Measurements from ENCODE around the gene TERC. TPM values are rescaled to one million over a fixed set of nuclear protein-coding genes. Genes with fewer than 3 reads are reported as not detected.
A peak's percentile ranks its signal among the peaks of the same experiment; 100 is the strongest.

Gene TERC
- polyA plus RNA-seq, 1 experiment: 0.18 TPM

GRCh38 chr3:169811631-169812331 is 46.9 kb upstream of the TERC start:
- no peaks in the 10 kb centered on the region for H3K27me3 ChIP-seq (ENCODE audit: control insufficient read depth, insufficient read depth, low read length)
- peak overlapping the region; percentile 48 for H3K4me3 ChIP-seq (ENCODE audit: low read depth, low read length)
- TF ChIP-seq CTCF (IDR thresholded peaks at IDR 0.05; ENCODE audit: insufficient read depth, low read depth, low read length): no peak
- H3K36me3 ChIP-seq (ENCODE audit: control insufficient read depth, insufficient read depth, low read length): no peaks in the 10 kb centered on the region
- CTCF ChIA-PET: interaction anchor here (0.9 to 1.3 kb wide), 4 partner anchors 15 to 662 kb away, joined by 3 to 5 read pairs (median 4); no protein-coding TSS in a partner anchor
- DNase-seq (ENCODE audit: low read depth): peak; percentile 9
- POLR2A ChIA-PET: no interaction called here

- ChIA-PET POLR2A (interaction anchor here (0.6 kb wide), 1 partner anchor 34 kb away, joined by 11 read pairs; no protein-coding TSS in a partner anchor), CTCF (interaction anchor here (1.2 kb wide), 1 partner anchor 46 kb away, joined by 3 read pairs; no protein-coding TSS in a partner anchor)
These were observed 44.5 kb upstream of the TERC start for GRCh38 chr3:169809230-169809795.

GRCh38 chr3:169804681-169805080 is 39.8 kb upstream of the TERC start:
- Histone ChIP-seq H3K36me3 (ENCODE audit: control insufficient read depth, insufficient read depth, low read length) (no peaks in the 10 kb centered on the region), H3K4me3 (ENCODE audit: low read depth, low read length) (no peak overlapping the region), H3K27me3 (ENCODE audit: control insufficient read depth, insufficient read depth, low read length) (no peaks in the 10 kb centered on the region)
- no peak for TF ChIP-seq CTCF (IDR thresholded peaks at IDR 0.05; ENCODE audit: insufficient read depth, low read depth, low read length)
- DNase-seq (ENCODE audit: low read depth): no peak
- ChIA-PET POLR2A (no interaction called here), CTCF (no interaction called here)

More at GRCh38 chr3:169809230-169809795, 44.5 kb upstream of the TERC start:
- no peak for DNase-seq (ENCODE audit: low read depth)
- no peaks in the 10 kb centered on the region for H3K36me3 ChIP-seq (ENCODE audit: control insufficient read depth, insufficient read depth, low read length)
- no peaks in the 10 kb centered on the region for H3K27me3 ChIP-seq (ENCODE audit: control insufficient read depth, insufficient read depth, low read length)
- H3K4me3 ChIP-seq (ENCODE audit: low read depth, low read length): no peak overlapping the region
- TF ChIP-seq CTCF (IDR thresholded peaks at IDR 0.05; ENCODE audit: insufficient read depth, low read depth, low read length): no peak

GRCh38 chr3:169792359-169792758 is 27.5 kb upstream of the TERC start:
- Histone ChIP-seq H3K27me3 (ENCODE audit: control insufficient read depth, insufficient read depth, low read length) (no peaks in the 10 kb centered on the region), H3K4me3 (ENCODE audit: low read depth, low read length) (no peak overlapping the region), H3K36me3 (ENCODE audit: control insufficient read depth, insufficient read depth, low read length) (peaks cover 2% of the 10 kb centered on the region; the same call in 1 of the 2 replicates)
- TF ChIP-seq CTCF (IDR thresholded peaks at IDR 0.05; ENCODE audit: insufficient read depth, low read depth, low read length): no peak
- no peak for DNase-seq (ENCODE audit: low read depth)
- ChIA-PET CTCF (no interaction called here), POLR2A (no interaction called here)

GRCh38 chr3:169790687-169791429 is 26.0 kb upstream of the TERC start:
- POLR2A ChIA-PET: interaction anchor here (1.1 kb wide), 1 partner anchor 18 kb away, joined by 3 read pairs; the partner anchor contains the start of gene MYNN
- DNase-seq (ENCODE audit: low read depth): no peak
- no peak for TF ChIP-seq CTCF (IDR thresholded peaks at IDR 0.05; ENCODE audit: insufficient read depth, low read depth, low read length)

More at GRCh38 chr3:169790687-169791429, 26.0 kb upstream of the TERC start:
- H3K27me3 ChIP-seq (ENCODE audit: control insufficient read depth, insufficient read depth, low read length): no peaks in the 10 kb centered on the region
- CTCF ChIA-PET: no interaction called here
- H3K4me3 ChIP-seq (ENCODE audit: low read depth, low read length): no peak overlapping the region
- H3K36me3 ChIP-seq (ENCODE audit: control insufficient read depth, insufficient read depth, low read length): peaks cover 2% of the 10 kb centered on the region; the same call in 1 of the 2 replicates
